ENCODE data around the gene CPNE5.

Gene CPNE5
- long read RNA-seq = 0 reads

DNA sequence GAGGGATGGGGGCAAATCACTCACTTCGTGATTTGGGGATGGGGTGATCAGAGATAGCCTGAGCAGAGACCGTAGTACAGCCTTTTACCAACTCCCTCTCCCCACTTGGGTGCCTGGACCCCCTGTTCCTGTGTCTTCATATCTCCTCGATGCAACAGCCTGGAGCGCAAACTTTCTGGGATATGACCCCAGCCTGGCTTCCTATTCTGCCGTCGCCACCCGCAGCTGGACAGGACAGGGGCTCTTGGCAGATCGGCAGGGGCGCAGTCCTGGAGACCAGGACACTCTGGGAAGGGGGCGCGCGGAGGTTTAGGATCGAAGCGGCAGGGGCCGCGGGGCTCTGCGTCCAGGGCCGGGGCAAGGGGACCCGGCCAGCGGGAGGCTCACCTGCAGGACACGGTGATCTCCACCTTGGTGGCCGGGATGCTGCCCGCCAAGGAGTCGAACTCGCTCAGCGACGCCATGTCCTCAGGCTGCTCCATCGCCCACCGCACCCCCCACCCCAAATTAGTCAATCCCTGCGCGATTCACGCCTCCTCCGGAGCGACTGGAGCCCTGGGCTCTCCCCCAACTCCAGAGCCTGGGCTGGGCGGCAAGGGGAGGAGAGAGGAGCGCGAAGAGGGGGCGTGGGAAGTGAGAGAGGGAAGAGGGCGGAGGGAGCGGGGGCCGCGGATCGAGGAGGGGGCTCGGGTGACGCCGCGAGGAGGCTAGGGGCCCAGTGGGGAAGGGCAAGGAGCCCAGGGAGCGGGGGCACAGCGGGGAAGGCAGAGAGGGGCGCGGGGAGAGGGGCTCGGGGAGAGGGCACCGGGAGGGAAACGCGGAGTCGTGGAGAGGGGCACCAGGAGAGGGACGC lies at the start of gene CPNE5:
Gene CPNE5, minus strand, starts transcription at position 549 of the 853 bp plus-strand sequence. Its CDS starts 67 bp downstream, at position 482.
- no peak within 1 kb of the TSS for H3K27ac ChIP-seq (replicated peaks)
- no peak for DNase-seq (ENCODE audit: low read depth in 1 of 2, low spot score in 1 of 2)
- H3K27me3 ChIP-seq (ENCODE audit: insufficient read depth, poor library complexity, severe bottlenecking) = peaks cover 17% of the 10 kb centered on the region
- peak within 1 kb of the TSS; percentile 36 for H3K4me3 ChIP-seq (replicated peaks; ENCODE audit: insufficient read depth, low read length)
- TF ChIP-seq, protein P1, sequence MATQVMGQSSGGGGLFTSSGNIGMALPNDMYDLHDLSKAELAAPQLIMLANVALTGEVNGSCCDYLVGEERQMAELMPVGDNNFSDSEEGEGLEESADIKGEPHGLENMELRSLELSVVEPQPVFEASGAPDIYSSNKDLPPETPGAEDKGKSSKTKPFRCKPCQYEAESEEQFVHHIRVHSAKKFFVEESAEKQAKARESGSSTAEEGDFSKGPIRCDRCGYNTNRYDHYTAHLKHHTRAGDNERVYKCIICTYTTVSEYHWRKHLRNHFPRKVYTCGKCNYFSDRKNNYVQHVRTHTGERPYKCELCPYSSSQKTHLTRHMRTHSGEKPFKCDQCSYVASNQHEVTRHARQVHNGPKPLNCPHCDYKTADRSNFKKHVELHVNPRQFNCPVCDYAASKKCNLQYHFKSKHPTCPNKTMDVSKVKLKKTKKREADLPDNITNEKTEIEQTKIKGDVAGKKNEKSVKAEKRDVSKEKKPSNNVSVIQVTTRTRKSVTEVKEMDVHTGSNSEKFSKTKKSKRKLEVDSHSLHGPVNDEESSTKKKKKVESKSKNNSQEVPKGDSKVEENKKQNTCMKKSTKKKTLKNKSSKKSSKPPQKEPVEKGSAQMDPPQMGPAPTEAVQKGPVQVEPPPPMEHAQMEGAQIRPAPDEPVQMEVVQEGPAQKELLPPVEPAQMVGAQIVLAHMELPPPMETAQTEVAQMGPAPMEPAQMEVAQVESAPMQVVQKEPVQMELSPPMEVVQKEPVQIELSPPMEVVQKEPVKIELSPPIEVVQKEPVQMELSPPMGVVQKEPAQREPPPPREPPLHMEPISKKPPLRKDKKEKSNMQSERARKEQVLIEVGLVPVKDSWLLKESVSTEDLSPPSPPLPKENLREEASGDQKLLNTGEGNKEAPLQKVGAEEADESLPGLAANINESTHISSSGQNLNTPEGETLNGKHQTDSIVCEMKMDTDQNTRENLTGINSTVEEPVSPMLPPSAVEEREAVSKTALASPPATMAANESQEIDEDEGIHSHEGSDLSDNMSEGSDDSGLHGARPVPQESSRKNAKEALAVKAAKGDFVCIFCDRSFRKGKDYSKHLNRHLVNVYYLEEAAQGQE (IDR thresholded peaks at IDR 0.05; ENCODE audit: insufficient replicate concordance, low read depth) = no peak
- no peak for TF ChIP-seq GABPA (IDR thresholded peaks at IDR 0.05; ENCODE audit: low read depth)
- TF ChIP-seq POLR2AphosphoS5 (IDR thresholded peaks at IDR 0.05; ENCODE audit: low read depth) = no peak
- no peak for TF ChIP-seq SPI1 (IDR thresholded peaks at IDR 0.05; ENCODE audit: borderline replicate concordance, low read depth)
- TF ChIP-seq, protein P2, sequence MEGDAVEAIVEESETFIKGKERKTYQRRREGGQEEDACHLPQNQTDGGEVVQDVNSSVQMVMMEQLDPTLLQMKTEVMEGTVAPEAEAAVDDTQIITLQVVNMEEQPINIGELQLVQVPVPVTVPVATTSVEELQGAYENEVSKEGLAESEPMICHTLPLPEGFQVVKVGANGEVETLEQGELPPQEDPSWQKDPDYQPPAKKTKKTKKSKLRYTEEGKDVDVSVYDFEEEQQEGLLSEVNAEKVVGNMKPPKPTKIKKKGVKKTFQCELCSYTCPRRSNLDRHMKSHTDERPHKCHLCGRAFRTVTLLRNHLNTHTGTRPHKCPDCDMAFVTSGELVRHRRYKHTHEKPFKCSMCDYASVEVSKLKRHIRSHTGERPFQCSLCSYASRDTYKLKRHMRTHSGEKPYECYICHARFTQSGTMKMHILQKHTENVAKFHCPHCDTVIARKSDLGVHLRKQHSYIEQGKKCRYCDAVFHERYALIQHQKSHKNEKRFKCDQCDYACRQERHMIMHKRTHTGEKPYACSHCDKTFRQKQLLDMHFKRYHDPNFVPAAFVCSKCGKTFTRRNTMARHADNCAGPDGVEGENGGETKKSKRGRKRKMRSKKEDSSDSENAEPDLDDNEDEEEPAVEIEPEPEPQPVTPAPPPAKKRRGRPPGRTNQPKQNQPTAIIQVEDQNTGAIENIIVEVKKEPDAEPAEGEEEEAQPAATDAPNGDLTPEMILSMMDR (IDR thresholded peaks at IDR 0.05; ENCODE audit: insufficient read depth, low read length) = no peak

DNA sequence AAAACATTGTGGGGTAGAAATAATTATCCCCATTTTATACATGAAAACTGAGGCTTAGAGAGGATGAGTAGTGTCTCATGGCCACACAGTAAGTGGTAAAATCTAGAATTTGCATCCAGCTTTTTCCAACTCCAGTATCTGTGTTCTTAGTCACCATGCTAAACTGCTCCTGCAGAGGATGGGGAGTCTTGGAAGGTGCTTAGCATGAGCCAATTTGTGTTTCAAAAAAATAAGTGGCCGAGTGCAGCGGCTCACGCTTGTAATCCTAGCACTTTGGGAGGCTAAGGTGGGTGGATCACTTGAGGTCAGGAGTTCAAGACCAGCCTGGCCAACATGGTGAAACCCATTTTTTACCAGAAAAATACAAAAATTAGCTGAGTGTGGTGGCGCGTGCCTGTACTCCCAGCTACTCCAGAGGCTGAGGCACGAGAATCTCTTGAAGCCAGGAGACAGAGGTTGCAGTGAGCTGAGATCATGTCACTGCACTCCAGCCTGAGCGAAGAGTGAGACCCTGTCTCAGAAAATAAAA lies 48.9 kb upstream of the CPNE5 start:
- H3K4me3 ChIP-seq (replicated peaks; ENCODE audit: insufficient read depth, low read length) = no peak overlapping the region
- H3K27me3 ChIP-seq (ENCODE audit: insufficient read depth, poor library complexity, severe bottlenecking) = no peaks in the 10 kb centered on the region
- H3K27ac ChIP-seq (replicated peaks) = no peak overlapping the region
- DNase-seq (ENCODE audit: low read depth in 1 of 2, low spot score in 1 of 2) = no peak
- TF ChIP-seq, protein P2 (IDR thresholded peaks at IDR 0.05; ENCODE audit: insufficient read depth, low read length) = no peak
- TF ChIP-seq SPI1 (IDR thresholded peaks at IDR 0.05; ENCODE audit: borderline replicate concordance, low read depth) (no peak), GABPA (IDR thresholded peaks at IDR 0.05; ENCODE audit: low read depth) (no peak), POLR2AphosphoS5 (IDR thresholded peaks at IDR 0.05; ENCODE audit: low read depth) (no peak)
- TF ChIP-seq, protein P1 (IDR thresholded peaks at IDR 0.05; ENCODE audit: insufficient replicate concordance, low read depth) = no peak

DNA sequence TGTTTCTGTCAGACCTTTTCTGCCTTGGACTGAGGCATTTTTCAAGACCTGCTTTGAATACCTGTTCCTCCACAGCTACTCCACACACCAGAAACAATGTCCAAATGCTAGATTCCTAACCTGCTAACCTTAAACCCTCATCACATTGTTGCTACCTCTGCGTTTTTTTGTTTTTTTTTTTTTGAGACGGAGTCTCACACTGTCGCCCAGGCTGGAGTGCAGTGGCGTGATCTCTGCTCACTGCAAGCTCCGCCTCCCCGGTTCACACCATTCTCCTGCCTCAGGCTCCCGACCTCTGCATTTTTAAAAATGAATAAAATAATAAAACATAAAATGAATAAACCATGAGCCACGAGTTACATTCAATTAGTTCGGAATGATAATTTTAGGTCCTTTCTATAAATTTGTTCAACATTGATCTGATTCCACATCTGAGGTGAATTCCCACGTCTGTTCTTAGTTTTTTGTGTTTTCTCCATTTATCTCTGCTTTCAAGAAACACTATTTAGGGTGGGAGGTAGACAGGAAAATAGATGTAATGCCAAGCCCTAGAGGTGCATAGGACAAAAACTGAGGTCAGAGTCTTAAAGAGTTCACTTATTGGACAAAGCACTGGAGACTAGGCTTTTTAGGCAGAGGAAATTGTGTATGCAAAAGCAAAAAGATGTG lies 47.8 kb upstream of the CPNE5 start:
- Histone ChIP-seq H3K4me3 (replicated peaks; ENCODE audit: insufficient read depth, low read length) (no peak overlapping the region), H3K27ac (replicated peaks) (no peak overlapping the region), H3K27me3 (ENCODE audit: insufficient read depth, poor library complexity, severe bottlenecking) (no peaks in the 10 kb centered on the region)
- DNase-seq (ENCODE audit: low read depth in 1 of 2, low spot score in 1 of 2) = no peak
- TF ChIP-seq, protein P1 (IDR thresholded peaks at IDR 0.05; ENCODE audit: insufficient replicate concordance, low read depth) = no peak
- TF ChIP-seq POLR2AphosphoS5 (IDR thresholded peaks at IDR 0.05; ENCODE audit: low read depth) (no peak), GABPA (IDR thresholded peaks at IDR 0.05; ENCODE audit: low read depth) (no peak), SPI1 (IDR thresholded peaks at IDR 0.05; ENCODE audit: borderline replicate concordance, low read depth) (no peak)
- TF ChIP-seq, protein P2 (IDR thresholded peaks at IDR 0.05; ENCODE audit: insufficient read depth, low read length) = no peak
